K562 (cell line): ENCODE results near the gene PTGER2. TPM values are rescaled to one million over a fixed set of nuclear protein-coding genes. Genes with fewer than 3 reads are reported as not detected.

ENCODE experiments used
- ATAC-seq: fragments of 200-7000 bp; cut with Tn5 transposase; 3 replicates; pipeline ENCODE4 v1.9.1; 2020; ENCODE audit warnings: moderate library complexity
- BruUV-seq: library from RNA; stranded (reverse); fragments of 400-500 nt; replicated peaks from 2 replicates; lab custom pipeline; 2021; lab: Mats Ljungman, UMichigan
- CTCF ChIA-PET: fragments of 300-600 bp; formaldehyde crosslinking; extraction: SDS; loops from one replicate; lab custom pipeline; 2021; ENCODE audit warnings: low intra/inter-chr PET ratio; lab: Yijun Ruan, JAX
- POLR2A ChIA-PET: fragments of 300-600, 350-650 bp; sonication (Branson Sonifier 250); formaldehyde crosslinking; extraction: SDS; loops from one replicate; lab custom pipeline; 2021; ENCODE audit warnings: antibody characterized with exemption, inconsistent platforms; lab: Yijun Ruan, JAX
- DNase-seq, 4 experiments: peaks; one replicate each; pipeline versions ENCODE4 v3.0.0 to v3.0.0-alpha.2; 2011 to 2018; ENCODE audit warnings: low spot score in 3 of 4, mixed read lengths in 3 of 4; ENCODE audit errors: extremely low read depth in 1 of 4
- FAIRE-seq: peaks from 2 replicates; lab custom pipeline; 2011; peaks lifted over from hg19 to GRCh38; lab: Jason Lieb, UNC
- H2AFZ ChIP-seq: 2 replicates; pipeline ENCODE4 v1.6.0; 2011; ENCODE audit warnings: low read depth, low read length, control low read depth, inconsistent platforms
- H3K27ac ChIP-seq: fragments of 200-600 bp; 3 replicates; pipeline ENCODE4 v1.8.0; 2011; ENCODE audit warnings: low read depth, mild to moderate bottlenecking, control low read depth, inconsistent platforms, low read length, moderate library complexity, mixed read lengths; ENCODE audit errors: extremely low read depth
- H3K27me3 ChIP-seq, 2 experiments: fragments of 300-600 bp in 1 of 2; 2 replicates in 1 of 2; 3 replicates in 1 of 2; pipeline versions ENCODE4 v1.6.0 to v1.8.0; 2011; ENCODE audit warnings: inconsistent platforms in 2 of 2, low read length in 2 of 2, mild to moderate bottlenecking in 1 of 2, mixed read lengths in 1 of 2, moderate library complexity in 1 of 2; ENCODE audit not compliant: control insufficient read depth in 2 of 2, insufficient read depth in 2 of 2
- H3K36me3 ChIP-seq: fragments of 300-600 bp; 3 replicates; pipeline ENCODE4 v1.8.0; 2011; ENCODE audit warnings: mild to moderate bottlenecking, low read length, inconsistent platforms; ENCODE audit not compliant: control insufficient read depth, insufficient read depth
- H3K4me1 ChIP-seq, 2 experiments: fragments of 200-600 bp in 1 of 2; replicated peaks in 1 of 2; 2 replicates in 1 of 2; 3 replicates in 1 of 2; pipeline versions ENCODE4 v1.5.1 to v1.8.0; 2011; ENCODE audit warnings: inconsistent platforms in 2 of 2, low read length in 2 of 2, mild to moderate bottlenecking in 1 of 2, mixed read lengths in 1 of 2, moderate library complexity in 1 of 2; ENCODE audit not compliant: control insufficient read depth in 2 of 2, insufficient read depth in 2 of 2
- H3K4me2 ChIP-seq: 2 replicates; pipeline ENCODE4 v1.6.1; 2011; ENCODE audit warnings: low read length, control low read depth, inconsistent platforms, mixed read lengths; ENCODE audit not compliant: insufficient read depth
- H3K4me3 ChIP-seq: fragments of 200-600 bp; sonication (generic), shearing (Covaris generic); 2 replicates; pipeline ENCODE4 v1.5.1; 2016; ENCODE audit warnings: control low read depth, inconsistent platforms
- H3K79me2 ChIP-seq: fragments of 200-600 bp; 3 replicates; pipeline ENCODE4 v1.8.0; 2011; ENCODE audit warnings: low read length, inconsistent platforms; ENCODE audit not compliant: control insufficient read depth, insufficient read depth
- H3K9ac ChIP-seq, 2 experiments: 2 replicates each; pipeline versions ENCODE4 v1.6.0 to v1.6.1; 2011; ENCODE audit warnings: low read depth in 2 of 2, low read length in 2 of 2, control low read depth in 1 of 2, inconsistent platforms in 1 of 2, mild to moderate bottlenecking in 1 of 2, mixed read lengths in 1 of 2; ENCODE audit not compliant: insufficient read depth in 1 of 2
- H3K9me1 ChIP-seq: one replicate; pipeline ENCODE4 v1.6.0; 2011; ENCODE audit warnings: inconsistent platforms, mild to moderate bottlenecking, low read length, moderate library complexity; ENCODE audit not compliant: control insufficient read depth, insufficient read depth
- H3K9me3 ChIP-seq: replicated peaks from 2 replicates; pipeline ENCODE4 v1.5.1; 2011; ENCODE audit warnings: low read depth, low read length, inconsistent platforms; ENCODE audit not compliant: control insufficient read depth, insufficient read depth
- H4K20me1 ChIP-seq: replicated peaks from 2 replicates; pipeline ENCODE4 v1.6.1; 2011; ENCODE audit warnings: low read length, inconsistent platforms, mixed read lengths; ENCODE audit not compliant: control insufficient read depth, insufficient read depth
- EGR1 ChIP-seq: fragments of 450-650 bp; conservative IDR thresholded peaks from 2 replicates; pipeline ENCODE4 v1.6.1; 2017; ENCODE audit warnings: mild to moderate bottlenecking
- FOXJ2 ChIP-seq: fragments of 200-800 bp; sonication (Bioruptor generic); IDR thresholded peaks from 2 replicates; pipeline ENCODE4 v1.6.1; 2016; ENCODE audit warnings: missing genetic modification characterization, missing compliant biosample characterization
- SNAPC5 ChIP-seq: fragments of 250-450 bp; sonication (Bioruptor Pico); IDR thresholded peaks from 2 replicates; pipeline ENCODE4 v1.8.0; 2021; ENCODE audit warnings: moderate library complexity, mild to moderate bottlenecking, inconsistent platforms
- TGIF2 ChIP-seq: sonication (generic); formaldehyde crosslinking; IDR thresholded peaks from 2 replicates; pipeline ENCODE4 v1.8.1; 2022; ENCODE audit warnings: mild to moderate bottlenecking, missing genetic modification reagents, moderate library complexity
- ZNF274 ChIP-seq: IDR thresholded peaks from 2 replicates; pipeline ENCODE4 v1.6.1; 2011; ENCODE audit warnings: low read depth, mild to moderate bottlenecking, low read length, moderate library complexity, borderline replicate concordance
- WGBS: fragments of 100-300 bp; shearing (Covaris generic); methylation state at CpG from one replicate; pipeline ENCODE4 v1.1.6; 2016; ENCODE audit warnings: low coverage, mixed read lengths; ENCODE audit not compliant: insufficient coverage; ENCODE audit errors: missing lambda C conversion rate; 5-methylcytosine and 5-hydroxymethylcytosine counted together
- in situ Hi-C: fragments of 300-500 bp; cut with MboI; formaldehyde crosslinking; loops from 4 replicates; pipeline ENCODE4 v1.15.0; 2018; ENCODE audit warnings: inconsistent platforms, mixed read lengths
- intact Hi-C: fragments of 100-400 bp; cut with micrococcal nuclease; formaldehyde crosslinking; loops from 2 replicates; pipeline ENCODE4 v1.14.2; 2022
- polyA plus RNA-seq, 8 experiments: library from polyadenylated mRNA; depleted of rRNA in 4 of 8; stranded (reverse) in 5 of 8; unstranded in 3 of 8; fragments of >200 nt; fragmentation: Nextera tagmentation in 2 of 8; fragmentation: Illumina TruSeq in 1 of 8; extraction: Ambion mirVana in 2 of 8; extraction: Trizol in 1 of 8; gene quantifications; 2 replicates each; pipeline versions ENCODE4 v1.2.1 to v1.2.3, GENCODE V29; 2011 to 2014; ENCODE audit warnings: inconsistent platforms in 1 of 8, missing spikeins in 1 of 8
- total RNA-seq, 7 experiments: library from RNA; depleted of rRNA in 6 of 7; stranded (reverse); fragments of >200 nt in 6 of 7; fragmentation: Illumina TruSeq in 2 of 7; extraction: Trizol in 2 of 7; gene quantifications; 2 replicates each; pipeline versions ENCODE4 v1.2.1 to v1.2.3, GENCODE V29; 2011 to 2021; ENCODE audit warnings: low replicate concordance in 1 of 7
- TF ChIP-seq, protein P1 (sequence below): fragments of 250-450 bp; sonication (Bioruptor Pico); IDR thresholded peaks from 2 replicates; pipeline ENCODE4 v1.5.1; 2021; ENCODE audit warnings: mild to moderate bottlenecking
- TF ChIP-seq, protein P2 (sequence below): fragments of 450-650 bp; IDR thresholded peaks from 2 replicates; pipeline ENCODE4 v1.7.0; 2016; ENCODE audit warnings: borderline replicate concordance

Gene PTGER2
- total and polyA plus RNA-seq, 9 of the 15 experiments (the other 6 are each of a cell fraction or from before 2014, with no cell fraction given): not detected

DNA sequence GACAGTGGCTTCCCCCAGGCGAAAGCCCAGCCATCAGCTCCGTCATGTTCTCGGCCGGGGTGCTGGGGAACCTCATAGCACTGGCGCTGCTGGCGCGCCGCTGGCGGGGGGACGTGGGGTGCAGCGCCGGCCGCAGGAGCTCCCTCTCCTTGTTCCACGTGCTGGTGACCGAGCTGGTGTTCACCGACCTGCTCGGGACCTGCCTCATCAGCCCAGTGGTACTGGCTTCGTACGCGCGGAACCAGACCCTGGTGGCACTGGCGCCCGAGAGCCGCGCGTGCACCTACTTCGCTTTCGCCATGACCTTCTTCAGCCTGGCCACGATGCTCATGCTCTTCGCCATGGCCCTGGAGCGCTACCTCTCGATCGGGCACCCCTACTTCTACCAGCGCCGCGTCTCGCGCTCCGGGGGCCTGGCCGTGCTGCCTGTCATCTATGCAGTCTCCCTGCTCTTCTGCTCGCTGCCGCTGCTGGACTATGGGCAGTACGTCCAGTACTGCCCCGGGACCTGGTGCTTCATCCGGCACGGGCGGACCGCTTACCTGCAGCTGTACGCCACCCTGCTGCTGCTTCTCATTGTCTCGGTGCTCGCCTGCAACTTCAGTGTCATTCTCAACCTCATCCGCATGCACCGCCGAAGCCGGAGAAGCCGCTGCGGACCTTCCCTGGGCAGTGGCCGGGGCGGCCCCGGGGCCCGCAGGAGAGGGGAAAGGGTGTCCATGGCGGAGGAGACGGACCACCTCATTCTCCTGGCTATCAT lies 663 bp downstream of the PTGER2 start (continued):
- TF ChIP-seq, protein P1, sequence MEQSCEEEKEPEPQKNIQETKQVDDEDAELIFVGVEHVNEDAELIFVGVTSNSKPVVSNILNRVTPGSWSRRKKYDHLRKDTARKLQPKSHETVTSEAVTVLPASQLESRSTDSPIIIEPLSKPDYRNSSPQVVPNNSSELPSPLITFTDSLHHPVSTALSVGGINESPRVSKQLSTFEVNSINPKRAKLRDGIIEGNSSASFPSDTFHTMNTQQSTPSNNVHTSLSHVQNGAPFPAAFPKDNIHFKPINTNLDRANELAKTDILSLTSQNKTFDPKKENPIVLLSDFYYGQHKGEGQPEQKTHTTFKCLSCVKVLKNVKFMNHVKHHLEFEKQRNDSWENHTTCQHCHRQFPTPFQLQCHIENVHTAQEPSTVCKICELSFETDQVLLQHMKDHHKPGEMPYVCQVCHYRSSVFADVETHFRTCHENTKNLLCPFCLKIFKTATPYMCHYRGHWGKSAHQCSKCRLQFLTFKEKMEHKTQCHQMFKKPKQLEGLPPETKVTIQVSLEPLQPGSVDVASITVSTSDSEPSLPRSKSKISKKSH (CRISPR knock-in tag): no peak
- TF ChIP-seq FOXJ2 (tag): no peak
- TF ChIP-seq ZNF274: no peak
- TF ChIP-seq, all 486 proteins: peak for 0

DNA sequence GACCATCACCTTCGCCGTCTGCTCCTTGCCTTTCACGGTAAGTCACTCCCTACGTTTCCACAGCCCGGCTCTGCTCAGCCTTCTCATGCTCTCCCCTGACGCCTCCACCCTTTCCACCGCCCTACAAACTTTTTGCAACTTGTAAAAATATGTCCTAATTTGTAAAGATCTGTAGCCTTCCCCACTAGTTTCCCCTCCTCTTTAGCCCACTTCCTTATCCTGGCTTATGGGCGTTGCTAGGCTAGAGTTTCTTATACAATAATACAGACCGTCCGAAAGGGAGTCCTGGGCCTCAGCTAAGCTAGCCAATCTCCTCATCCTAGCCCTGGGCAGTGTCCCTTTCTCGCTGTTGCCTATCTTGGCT lies 1.2 kb downstream of the PTGER2 start:
- intact Hi-C loops: no loop called here
- CTCF ChIA-PET: no interaction called here
- ATAC-seq: no peak

More for the DNA sequence above, 1.2 kb downstream of the PTGER2 start:
- Histone ChIP-seq H3K9me3 (no peaks in the 10 kb centered on the region), H3K9me1 (no peaks in the 10 kb centered on the region), H3K4me1 (peaks cover 0 to 15% of the 10 kb centered on the region in 2 experiments; a peak in 2 of 5 replicates), H3K79me2 (no peaks in the 10 kb centered on the region)
- no peak for FAIRE-seq
- no TSS peak for BruUV-seq
- TF ChIP-seq EGR1: no peak
- TF ChIP-seq, protein P2, sequence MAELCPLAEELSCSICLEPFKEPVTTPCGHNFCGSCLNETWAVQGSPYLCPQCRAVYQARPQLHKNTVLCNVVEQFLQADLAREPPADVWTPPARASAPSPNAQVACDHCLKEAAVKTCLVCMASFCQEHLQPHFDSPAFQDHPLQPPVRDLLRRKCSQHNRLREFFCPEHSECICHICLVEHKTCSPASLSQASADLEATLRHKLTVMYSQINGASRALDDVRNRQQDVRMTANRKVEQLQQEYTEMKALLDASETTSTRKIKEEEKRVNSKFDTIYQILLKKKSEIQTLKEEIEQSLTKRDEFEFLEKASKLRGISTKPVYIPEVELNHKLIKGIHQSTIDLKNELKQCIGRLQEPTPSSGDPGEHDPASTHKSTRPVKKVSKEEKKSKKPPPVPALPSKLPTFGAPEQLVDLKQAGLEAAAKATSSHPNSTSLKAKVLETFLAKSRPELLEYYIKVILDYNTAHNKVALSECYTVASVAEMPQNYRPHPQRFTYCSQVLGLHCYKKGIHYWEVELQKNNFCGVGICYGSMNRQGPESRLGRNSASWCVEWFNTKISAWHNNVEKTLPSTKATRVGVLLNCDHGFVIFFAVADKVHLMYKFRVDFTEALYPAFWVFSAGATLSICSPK: no peak
- TF ChIP-seq SNAPC5 (CRISPR knock-in tag): no peak
- no peak for TF ChIP-seq TGIF2 (CRISPR knock-in tag)
- TF ChIP-seq, all 486 proteins: peak for 0
- no peaks in the 10 kb centered on the region for H4K20me1 ChIP-seq
- no peak overlapping the region for H3K9ac ChIP-seq
- H3K27me3 ChIP-seq: peaks cover 2 to 24% of the 10 kb centered on the region in 2 experiments; a peak in 3 of 5 replicates
- no peak overlapping the region for H3K4me2 ChIP-seq
- in situ Hi-C loops: no loop called here
- 1% methylated on average over 10 of the region's 11 CpGs for WGBS
- no peaks in the 10 kb centered on the region for H3K36me3 ChIP-seq
- no peak overlapping the region for H2AFZ ChIP-seq
- POLR2A ChIA-PET: no interaction called here
- no peak overlapping the region for H3K27ac ChIP-seq
- DNase-seq: no peak
- no peak overlapping the region for H3K4me3 ChIP-seq
